HepG2 (cell line): Measurements from ENCODE around the gene PCSK2. TPM values are rescaled to one million over a fixed set of nuclear protein-coding genes. Genes with fewer than 3 reads are reported as not detected.

Experiments used
- ATF4 ChIP-seq, 2 experiments: fragments of 450-650 bp in 1 of 2; sonication (generic) in 1 of 2; formaldehyde crosslinking; IDR thresholded peaks; 2 replicates each; pipeline versions ENCODE4 v1.5.0 to v1.8.0; 2020 to 2022; ENCODE audit warnings: mild to moderate bottlenecking in 1 of 2, missing genetic modification reagents in 1 of 2
- E2F1 ChIP-seq: sonication (generic); formaldehyde crosslinking; IDR thresholded peaks from 2 replicates; pipeline ENCODE4 v1.5.0; 2020; ENCODE audit warnings: missing genetic modification reagents
- HNRNPH1 ChIP-seq: fragments of 200-400 bp; formaldehyde crosslinking; optimal IDR thresholded peaks from 2 replicates; pipeline ENCODE3; 2017; ENCODE audit warnings: mild to moderate bottlenecking, low read depth, low read length
- NFYC ChIP-seq: IDR thresholded peaks from 2 replicates; pipeline ENCODE4 v1.6.1; 2016; ENCODE audit warnings: missing genetic modification reagents, missing compliant biosample characterization
- RAD51 ChIP-seq: fragments of 450-650 bp; IDR thresholded peaks from 2 replicates; pipeline ENCODE4 v1.6.1; 2016; ENCODE audit warnings: borderline replicate concordance
- ZGPAT ChIP-seq: IDR thresholded peaks from 2 replicates; pipeline ENCODE4 v1.6.1; 2016; ENCODE audit warnings: mild to moderate bottlenecking
- ZSCAN25 ChIP-seq: sonication (generic); formaldehyde crosslinking; IDR thresholded peaks from 2 replicates; pipeline ENCODE4 v1.8.0; 2022; ENCODE audit warnings: mild to moderate bottlenecking, missing genetic modification reagents
- ZUFSP ChIP-seq: sonication (generic); formaldehyde crosslinking; IDR thresholded peaks from 2 replicates; pipeline ENCODE4 v1.9.0; 2021; ENCODE audit warnings: missing genetic modification reagents, mild to moderate bottlenecking, borderline replicate concordance
- polyA plus RNA-seq, 8 experiments: library from polyadenylated mRNA; depleted of rRNA in 3 of 8; stranded (reverse) in 7 of 8; unstranded in 1 of 8; fragments of >200 nt; fragmentation: Illumina TruSeq in 4 of 8; extraction: Trizol in 4 of 8; gene quantifications; 2 replicates each; pipeline versions ENCODE4 v1.2.1 to v1.2.3, GENCODE V29; 2011 to 2016; ENCODE audit warnings: low read depth in 4 of 8, missing spikeins in 1 of 8, mixed read lengths in 1 of 8; ENCODE audit not compliant: insufficient read depth in 1 of 8
- total RNA-seq, 5 experiments: library from RNA; depleted of rRNA; stranded (reverse); fragments of >200 nt; fragmentation: Illumina TruSeq; extraction: Trizol; gene quantifications; 2 replicates each; pipeline ENCODE4 v1.2.3, GENCODE V29; 2016; ENCODE audit warnings: low read depth in 1 of 5

PCSK2 gene
- total and polyA plus RNA-seq, 2 of the 13 experiments (the other 11 are each of a cell fraction or from before 2014, with no cell fraction given) = not detected

- TF ChIP-seq E2F1 = no peak
- no peak for TF ChIP-seq ZSCAN25 (CRISPR knock-in tag)
- peak; percentile 30; the same call in 1 of the 2 replicates for TF ChIP-seq RAD51
- no peak for TF ChIP-seq HNRNPH1
- peak; percentile 65 for TF ChIP-seq NFYC (CRISPR knock-in tag)
- TF ChIP-seq ATF4 (CRISPR knock-in tag; IDR thresholded peaks at IDR 0.05) = no peak
- no peak for TF ChIP-seq ZGPAT
- TF ChIP-seq ZUFSP (CRISPR knock-in tag) = no peak
Measured at GRCh38 chr20:17518339-17519052, 291.7 kb downstream of the PCSK2 start (continued).
